IPS-18a (cell line): Measurements from ENCODE around the gene LELP1.
"Not testable (repeated sequence)": the region's sequence is repeated elsewhere in the genome, so short reads cannot be mapped to it uniquely, and the experiment has no call there.

Experiments used
- H3K27ac ChIP-seq: one replicate; pipeline ENCODE4 v1.5.1; 2013; ENCODE audit warnings: low read length
- H3K27me3 ChIP-seq: one replicate; pipeline ENCODE4 v1.6.1; 2013; ENCODE audit warnings: mild to moderate bottlenecking, low read length; ENCODE audit not compliant: control insufficient read depth, insufficient read depth
- H3K36me3 ChIP-seq: one replicate; pipeline ENCODE4 v1.6.1; 2013; ENCODE audit warnings: low read depth, low read length; ENCODE audit not compliant: control insufficient read depth
- H3K4me1 ChIP-seq: one replicate; pipeline ENCODE4 v1.6.1; 2013; ENCODE audit warnings: low read depth, low read length; ENCODE audit not compliant: control insufficient read depth
- H3K4me3 ChIP-seq: one replicate; pipeline ENCODE4 v1.5.1; 2013; ENCODE audit warnings: low read length
- H3K9ac ChIP-seq: one replicate; pipeline ENCODE4 v1.6.1; 2013; ENCODE audit warnings: mild to moderate bottlenecking, low read length, moderate library complexity
- H3K9me3 ChIP-seq: one replicate; pipeline ENCODE4 v1.6.1; 2013; ENCODE audit warnings: low read depth, low read length; ENCODE audit not compliant: control insufficient read depth

LELP1 gene

DNA sequence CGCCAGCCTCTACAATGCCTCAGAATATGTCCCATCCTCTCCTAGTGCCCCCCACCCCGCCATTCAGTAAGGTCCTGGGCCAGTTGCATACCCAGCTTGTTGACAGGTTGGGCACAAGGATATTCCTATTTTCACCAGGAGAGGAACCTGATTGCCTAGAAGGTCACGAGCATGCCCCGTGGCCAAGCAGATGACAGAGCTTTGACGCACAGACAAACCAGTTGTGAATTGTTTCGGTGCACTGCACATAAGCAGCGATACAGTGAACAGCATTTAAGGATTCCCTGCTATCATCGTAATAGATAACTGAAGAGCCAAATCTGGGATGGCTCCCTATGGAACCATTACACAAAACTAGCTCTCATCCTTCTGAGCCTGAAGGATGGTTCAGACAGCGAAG, 3.4 kb downstream of the LELP1 start:
- Histone ChIP-seq H3K4me1 (no peaks in the 10 kb centered on the region), H3K9ac (no peak overlapping the region), H3K9me3 (no peaks in the 10 kb centered on the region), H3K4me3 (no peak overlapping the region), H3K27ac (no peak overlapping the region), H3K27me3 (no peaks in the 10 kb centered on the region), H3K36me3 (no peaks in the 10 kb centered on the region)

- H3K27ac ChIP-seq = no peak overlapping the region
- no peaks in the 10 kb centered on the region for H3K4me1 ChIP-seq
- H3K4me3 ChIP-seq = no peak overlapping the region
- H3K9me3 ChIP-seq = no peaks in the 10 kb centered on the region
- H3K27me3 ChIP-seq = no peaks in the 10 kb centered on the region
- H3K9ac ChIP-seq = no peak overlapping the region
- no peaks in the 10 kb centered on the region for H3K36me3 ChIP-seq
These were observed 7.0 kb downstream of the LELP1 start for GRCh38 chr1:153210206-153210605.

DNA sequence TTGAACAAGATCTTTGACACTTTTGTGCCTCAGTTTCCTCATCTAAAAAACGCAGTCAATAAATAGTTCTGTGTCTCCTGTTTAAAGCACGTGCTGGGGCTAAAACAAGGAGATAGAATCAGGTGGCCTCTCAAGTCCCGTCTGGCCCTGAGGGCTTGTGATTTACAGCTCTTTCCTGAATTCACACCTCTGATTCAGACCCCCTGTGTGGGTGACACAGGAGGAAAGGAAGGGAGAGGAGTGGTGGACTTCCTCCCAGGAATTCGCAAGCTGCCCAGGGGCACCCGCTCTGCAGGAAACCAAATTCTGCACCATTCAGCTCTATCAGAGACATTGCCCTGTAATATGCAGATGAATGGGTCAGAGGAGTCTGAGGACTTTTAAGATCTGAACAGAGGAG, 9.0 kb downstream of the LELP1 start:
- H3K36me3 ChIP-seq = no peaks in the 10 kb centered on the region
- H3K4me3 ChIP-seq = no peak overlapping the region
- no peaks in the 10 kb centered on the region for H3K27me3 ChIP-seq
- H3K9me3 ChIP-seq = no peaks in the 10 kb centered on the region
- no peak overlapping the region for H3K9ac ChIP-seq
- no peaks in the 10 kb centered on the region for H3K4me1 ChIP-seq
- H3K27ac ChIP-seq = no peak overlapping the region

DNA sequence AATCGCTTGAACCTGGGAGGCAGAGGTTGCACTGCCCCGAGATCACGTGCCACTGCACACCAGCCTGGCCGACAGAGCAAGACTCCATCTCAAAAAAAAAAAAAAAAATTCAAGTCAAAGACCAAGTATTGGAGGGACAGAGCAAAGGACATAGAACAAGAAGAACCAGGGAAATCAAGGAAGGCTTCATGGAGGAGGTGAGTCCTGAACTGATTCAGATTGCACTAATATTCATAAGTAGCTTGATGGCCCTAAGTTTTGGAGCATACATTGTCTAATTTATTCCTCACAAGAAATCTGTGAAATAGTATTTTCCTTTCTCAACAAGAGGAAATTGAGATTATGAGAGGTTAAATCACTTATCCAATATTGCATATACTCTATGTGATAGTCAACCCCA, 10.3 kb downstream of the LELP1 start:
- Histone ChIP-seq H3K9me3 (no peaks in the 10 kb centered on the region), H3K27me3 (no peaks in the 10 kb centered on the region), H3K36me3 (no peaks in the 10 kb centered on the region), H3K9ac (no peak overlapping the region), H3K27ac (no peak overlapping the region), H3K4me3 (no peak overlapping the region), H3K4me1 (no peaks in the 10 kb centered on the region)

DNA sequence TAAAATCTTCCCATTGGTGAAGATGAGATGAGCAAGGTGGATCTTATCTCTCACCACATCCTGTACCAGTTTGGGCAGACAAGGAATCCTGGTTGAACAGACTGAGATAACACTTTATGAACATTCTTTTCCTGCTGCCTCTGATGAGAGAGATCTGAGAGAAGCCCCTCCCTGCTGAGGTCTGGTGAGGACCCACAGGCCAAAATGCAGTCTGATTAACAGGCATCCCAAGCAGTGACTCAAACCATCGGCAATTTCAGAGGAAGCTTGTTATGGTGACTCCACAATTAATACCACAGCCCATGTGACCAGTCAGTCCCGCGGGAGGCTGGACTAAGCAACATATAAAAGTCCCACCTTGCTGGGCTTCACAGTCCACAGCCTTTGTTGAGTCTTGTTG, 14.0 kb downstream of the LELP1 start, which contains the start of gene PRR9:
TSS of gene PRR9 (plus strand) at position 373 of the 400 bp plus-strand sequence. CDS start 561 bp downstream, outside the sequence.
- H3K4me1 ChIP-seq = no peaks in the 10 kb centered on the region
- H3K27ac ChIP-seq = no peak within 1 kb of the TSS
- H3K27me3 ChIP-seq = no peaks in the 10 kb centered on the region

DNA sequence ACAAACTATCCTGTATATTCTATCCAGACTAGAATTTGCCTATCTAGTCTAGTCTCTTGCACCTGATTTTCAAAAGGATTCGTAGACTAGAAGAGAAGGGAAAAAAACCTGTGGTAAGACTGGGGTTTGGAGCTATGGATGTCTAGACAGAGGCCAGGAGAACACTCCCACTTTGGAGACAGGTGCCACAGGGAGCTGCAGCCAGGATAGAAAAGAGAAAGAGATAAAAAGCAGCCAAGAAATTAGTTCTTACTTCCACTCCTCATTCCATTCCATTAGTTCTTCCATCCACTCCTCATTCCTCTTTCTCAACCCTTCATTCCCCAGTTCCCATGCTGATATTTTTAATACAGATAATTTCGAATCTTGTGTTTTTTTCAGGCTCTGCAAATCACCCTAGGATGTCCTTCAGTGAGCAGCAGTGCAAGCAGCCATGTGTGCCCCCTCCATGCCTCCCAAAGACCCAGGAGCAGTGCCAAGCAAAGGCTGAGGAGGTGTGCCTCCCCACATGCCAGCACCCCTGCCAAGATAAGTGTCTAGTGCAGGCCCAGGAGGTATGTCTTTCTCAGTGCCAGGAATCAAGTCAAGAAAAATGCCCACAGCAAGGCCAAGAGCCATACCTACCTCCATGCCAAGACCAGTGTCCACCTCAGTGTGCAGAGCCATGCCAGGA, 14.7 kb downstream of the LELP1 start:
- Histone ChIP-seq H3K4me1 (no peaks in the 10 kb centered on the region), H3K9me3 (no peaks in the 10 kb centered on the region), H3K27me3 (no peaks in the 10 kb centered on the region), H3K36me3 (no peaks in the 10 kb centered on the region), H3K27ac (no peak overlapping the region), H3K4me3 (no peak overlapping the region), H3K9ac (no peak overlapping the region)

More for the DNA sequence above, 14.0 kb downstream of the LELP1 start, which contains the start of gene PRR9:
- no peak within 1 kb of the TSS for H3K9ac ChIP-seq
- no peaks in the 10 kb centered on the region for H3K9me3 ChIP-seq
- no peaks in the 10 kb centered on the region for H3K36me3 ChIP-seq
- no peak within 1 kb of the TSS for H3K4me3 ChIP-seq

DNA sequence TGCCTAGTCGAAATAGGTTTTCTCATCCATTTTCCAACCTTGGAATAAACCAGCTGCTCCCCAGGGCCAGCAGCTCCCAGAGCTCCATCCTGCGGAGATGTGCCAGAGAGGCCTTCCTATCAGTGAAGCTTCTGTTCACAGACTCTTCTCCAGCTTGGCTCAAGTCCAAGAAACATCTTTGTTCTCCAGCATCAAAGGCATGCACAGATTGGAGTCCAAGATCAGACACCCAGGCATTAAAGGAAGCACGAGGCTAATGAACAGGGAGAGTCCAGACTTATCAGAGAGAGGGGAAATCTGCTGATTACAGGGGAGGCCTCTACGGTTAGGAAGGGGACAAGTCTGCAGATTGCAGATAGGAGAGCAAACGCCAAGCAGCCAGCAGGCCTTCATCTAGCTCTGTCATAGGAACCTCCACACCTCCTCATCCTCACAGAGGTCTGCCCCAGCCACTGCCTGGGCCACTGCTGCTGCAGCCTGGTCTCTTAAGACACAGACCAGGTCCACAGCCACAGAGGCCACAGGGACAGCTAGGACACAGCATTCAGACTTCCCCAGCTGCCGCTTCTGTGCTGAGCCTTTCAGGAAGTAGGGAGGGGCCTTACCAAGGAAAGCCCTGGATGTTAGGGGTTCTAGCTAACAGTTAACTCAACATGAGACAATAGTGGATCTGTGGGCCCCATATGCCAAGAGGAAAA, 17.5 kb downstream of the LELP1 start:
- Histone ChIP-seq H3K9ac (no peak overlapping the region), H3K27me3 (no peaks in the 10 kb centered on the region), H3K9me3 (no peaks in the 10 kb centered on the region), H3K4me3 (no peak overlapping the region), H3K4me1 (no peaks in the 10 kb centered on the region), H3K27ac (no peak overlapping the region), H3K36me3 (no peaks in the 10 kb centered on the region)

DNA sequence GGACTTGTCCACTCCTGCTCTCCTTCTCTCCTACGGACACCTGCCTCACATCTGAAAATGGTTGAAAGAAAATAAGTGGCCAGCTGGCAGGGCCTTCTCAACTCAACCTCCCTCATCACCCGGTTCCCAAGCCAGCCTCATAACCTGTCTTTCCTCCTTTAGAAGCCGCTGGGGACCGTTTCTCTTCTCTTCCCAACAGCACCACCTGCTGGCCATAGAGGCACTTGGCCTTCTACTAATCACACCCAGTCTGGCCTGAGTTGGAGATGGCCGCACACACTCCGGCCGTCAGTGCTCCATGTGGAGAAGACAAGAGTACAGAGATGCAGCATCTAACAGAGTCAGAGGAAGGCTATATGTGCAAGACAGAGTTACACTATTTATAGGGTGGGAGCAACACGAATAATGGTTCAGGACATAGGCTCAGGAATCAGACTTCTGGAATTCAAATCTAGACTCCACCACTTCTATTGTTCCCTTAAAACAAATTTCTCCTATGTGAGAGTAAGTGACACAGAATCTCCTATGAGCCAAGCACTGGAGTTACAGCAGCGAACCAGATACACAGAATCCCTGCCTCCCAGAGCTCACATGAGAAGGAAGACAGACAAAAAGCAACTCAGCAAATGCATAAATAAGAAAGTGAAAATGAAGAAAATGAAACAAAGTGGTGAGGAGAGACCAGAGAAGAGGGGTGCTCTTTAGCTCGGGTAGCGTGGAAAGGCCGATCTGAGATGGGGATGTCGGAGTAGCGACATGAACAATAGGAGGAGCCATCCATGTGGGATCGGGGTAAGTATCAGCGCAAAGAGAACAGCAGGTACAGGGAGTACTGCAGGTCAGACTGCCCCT, 20.0 kb downstream of the LELP1 start:
- not testable (repeated sequence) for H3K36me3 ChIP-seq, H3K27ac ChIP-seq, H3K27me3 ChIP-seq

GRCh38 chr1:153227810-153228209, 24.6 kb downstream of the LELP1 start:
- H3K4me1 ChIP-seq = no peaks in the 10 kb centered on the region
- H3K9me3 ChIP-seq = no peaks in the 10 kb centered on the region
- no peak overlapping the region for H3K4me3 ChIP-seq
- H3K27ac ChIP-seq = no peak overlapping the region
- H3K36me3 ChIP-seq = no peaks in the 10 kb centered on the region
- no peaks in the 10 kb centered on the region for H3K27me3 ChIP-seq
- H3K9ac ChIP-seq = no peak overlapping the region

More for the DNA sequence above, 20.0 kb downstream of the LELP1 start:
- not testable (repeated sequence) for H3K9ac ChIP-seq, H3K4me3 ChIP-seq, H3K9me3 ChIP-seq, H3K4me1 ChIP-seq

DNA sequence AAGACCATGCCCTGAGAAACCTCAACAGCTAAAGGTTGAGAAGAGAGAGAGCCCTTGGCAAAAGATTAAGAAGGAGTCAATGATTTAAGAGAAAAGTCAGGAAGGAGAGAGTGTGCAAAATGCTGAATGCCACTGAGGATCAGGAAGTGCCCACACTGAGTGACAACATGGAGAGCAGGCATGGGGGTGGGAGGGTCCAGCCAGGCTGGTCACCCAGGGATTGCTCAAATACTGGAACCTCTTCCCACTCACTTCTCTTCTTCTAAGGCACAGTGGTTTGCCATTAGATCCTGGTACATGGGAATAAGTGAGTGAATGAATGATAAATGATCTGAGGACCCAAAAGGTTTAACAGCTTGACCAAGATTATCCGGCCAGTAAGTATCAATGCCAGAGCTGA, 25.3 kb downstream of the LELP1 start:
- H3K9me3 ChIP-seq = no peaks in the 10 kb centered on the region
- H3K27me3 ChIP-seq = no peaks in the 10 kb centered on the region
- no peaks in the 10 kb centered on the region for H3K4me1 ChIP-seq
- no peak overlapping the region for H3K9ac ChIP-seq
- H3K4me3 ChIP-seq = no peak overlapping the region
- no peak overlapping the region for H3K27ac ChIP-seq
- H3K36me3 ChIP-seq = no peaks in the 10 kb centered on the region

- H3K27ac ChIP-seq, H3K36me3 ChIP-seq, H3K9ac ChIP-seq, H3K9me3 ChIP-seq, H3K4me3 ChIP-seq, H3K4me1 ChIP-seq, H3K27me3 ChIP-seq: not testable (repeated sequence)
These were observed 26.0 kb downstream of the LELP1 start for GRCh38 chr1:153229076-153229829.
